SK-N-SH treated with all-trans-retinoic acid at 6 μM for 48 hours (cell line): ENCODE results near the gene FARS2.

Experiments used
- OSR1 ChIP-seq: fragments of 250-450 bp; sonication (Bioruptor Pico); IDR thresholded peaks from 2 replicates; pipeline ENCODE4 v1.8.0; 2022; ENCODE audit warnings: moderate library complexity, mild to moderate bottlenecking, inconsistent platforms
- SNAI2 ChIP-seq: fragments of 250-450 bp; sonication (Bioruptor Pico); IDR thresholded peaks from 2 replicates; pipeline ENCODE4 v1.5.0; 2020; ENCODE audit warnings: mild to moderate bottlenecking, moderate library complexity
- ZFP3 ChIP-seq: fragments of 250-450 bp; sonication (Bioruptor Pico); IDR thresholded peaks from 2 replicates; pipeline ENCODE4 v1.5.0; 2020; ENCODE audit warnings: mild to moderate bottlenecking, moderate library complexity
- ZNF565 ChIP-seq: fragments of 450-650 bp; formaldehyde crosslinking; conservative IDR thresholded peaks from 2 replicates; pipeline ENCODE4 v1.5.0; 2020; ENCODE audit warnings: low read depth, mild to moderate bottlenecking, moderate library complexity

- TF ChIP-seq ZFP3 (CRISPR knock-in tag) = no peak
- TF ChIP-seq SNAI2 (CRISPR knock-in tag) = no peak
- TF ChIP-seq OSR1 (CRISPR knock-in tag) = no peak
- TF ChIP-seq ZNF565 (CRISPR knock-in tag) = no peak
Observed at GRCh38 chr6:5365436-5366195, 104.3 kb downstream of the FARS2 start.
